Measurements from ENCODE around the gene SBK3. TPM values are rescaled to one million over a fixed set of nuclear protein-coding genes. Genes with fewer than 3 reads are reported as not detected.
A peak's percentile ranks its signal among the peaks of the same experiment; 100 is the strongest.

SBK3 gene
- total RNA-seq, 1 donor from 2014 or later = not detected

DNA sequence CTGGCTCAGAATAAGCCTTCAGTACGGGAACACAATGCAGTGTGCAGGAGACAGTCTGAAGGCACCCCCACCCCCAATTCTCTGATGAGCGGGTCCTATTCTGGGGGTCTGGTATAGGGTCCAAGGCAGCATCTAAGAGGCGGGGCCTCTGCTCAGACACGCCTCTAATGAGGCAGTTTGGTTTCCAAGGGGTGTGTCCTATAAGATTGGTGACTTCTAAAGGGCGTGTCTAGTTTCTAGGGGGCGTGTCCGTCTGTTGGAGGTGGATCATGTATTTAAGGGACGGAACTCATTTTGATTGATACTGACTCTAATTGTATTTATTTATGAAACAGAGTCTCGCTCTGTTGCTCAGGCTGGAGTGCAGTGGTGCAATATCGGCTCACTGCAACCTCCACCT, 45.3 kb upstream of the SBK3 start:
- H3K27me3 ChIP-seq = no peaks in the 10 kb centered on the region
- no peaks in the 10 kb centered on the region for H3K9me3 ChIP-seq
- no peak for DNase-seq (ENCODE audit: extremely low spot score in 2 of 2)
- no peak overlapping the region for H3K27ac ChIP-seq
- no peak overlapping the region for H3K4me3 ChIP-seq
- intact Hi-C loops (cut with DNase I) = no loop called here
- peaks cover 23% of the 10 kb centered on the region for H3K4me1 ChIP-seq
- H3K36me3 ChIP-seq = peaks cover 0 to 13% of the 10 kb centered on the region in 2 donors
- TF ChIP-seq POLR2AphosphoS5 (IDR thresholded peaks at IDR 0.05; ENCODE audit: insufficient read depth in 1 of 2, low read depth in 1 of 2) (no peak), POLR2A (IDR thresholded peaks at IDR 0.05) (no peak)
- TF ChIP-seq, protein P1, sequence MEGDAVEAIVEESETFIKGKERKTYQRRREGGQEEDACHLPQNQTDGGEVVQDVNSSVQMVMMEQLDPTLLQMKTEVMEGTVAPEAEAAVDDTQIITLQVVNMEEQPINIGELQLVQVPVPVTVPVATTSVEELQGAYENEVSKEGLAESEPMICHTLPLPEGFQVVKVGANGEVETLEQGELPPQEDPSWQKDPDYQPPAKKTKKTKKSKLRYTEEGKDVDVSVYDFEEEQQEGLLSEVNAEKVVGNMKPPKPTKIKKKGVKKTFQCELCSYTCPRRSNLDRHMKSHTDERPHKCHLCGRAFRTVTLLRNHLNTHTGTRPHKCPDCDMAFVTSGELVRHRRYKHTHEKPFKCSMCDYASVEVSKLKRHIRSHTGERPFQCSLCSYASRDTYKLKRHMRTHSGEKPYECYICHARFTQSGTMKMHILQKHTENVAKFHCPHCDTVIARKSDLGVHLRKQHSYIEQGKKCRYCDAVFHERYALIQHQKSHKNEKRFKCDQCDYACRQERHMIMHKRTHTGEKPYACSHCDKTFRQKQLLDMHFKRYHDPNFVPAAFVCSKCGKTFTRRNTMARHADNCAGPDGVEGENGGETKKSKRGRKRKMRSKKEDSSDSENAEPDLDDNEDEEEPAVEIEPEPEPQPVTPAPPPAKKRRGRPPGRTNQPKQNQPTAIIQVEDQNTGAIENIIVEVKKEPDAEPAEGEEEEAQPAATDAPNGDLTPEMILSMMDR (IDR thresholded peaks at IDR 0.05) = no peak

DNA sequence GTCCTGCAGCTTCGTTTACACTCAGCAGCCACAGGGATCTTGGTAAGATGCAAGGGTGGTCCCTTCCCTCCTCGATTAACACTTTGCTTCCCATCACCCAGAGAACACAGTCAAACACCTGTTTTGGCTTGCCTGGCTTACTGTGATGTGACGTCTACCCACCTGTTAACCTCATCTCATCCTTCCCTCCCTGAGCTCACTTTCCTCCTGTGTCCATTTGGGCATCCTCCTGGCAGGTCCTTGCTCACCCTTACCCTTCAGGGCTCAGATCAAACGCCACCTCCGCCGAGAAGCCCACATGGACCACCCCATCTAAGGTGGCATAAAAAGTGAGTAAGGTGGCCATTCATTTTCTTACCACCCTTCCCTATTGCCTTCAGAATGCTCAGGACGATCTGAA, 44.8 kb upstream of the SBK3 start:
- Histone ChIP-seq H3K27ac (no peak overlapping the region), H3K36me3 (peaks cover 0 to 8% of the 10 kb centered on the region in 2 donors), H3K4me1 (peaks cover 26% of the 10 kb centered on the region), H3K9me3 (no peaks in the 10 kb centered on the region), H3K27me3 (no peaks in the 10 kb centered on the region), H3K4me3 (no peak overlapping the region)
- DNase-seq (ENCODE audit: extremely low spot score in 2 of 2) = no peak
- intact Hi-C loops (cut with DNase I) = no loop called here
- no peak for TF ChIP-seq POLR2A (IDR thresholded peaks at IDR 0.05)
- TF ChIP-seq POLR2AphosphoS5 (IDR thresholded peaks at IDR 0.05; ENCODE audit: insufficient read depth in 1 of 2, low read depth in 1 of 2) = no peak
- TF ChIP-seq, protein P1 (IDR thresholded peaks at IDR 0.05) = no peak

DNA sequence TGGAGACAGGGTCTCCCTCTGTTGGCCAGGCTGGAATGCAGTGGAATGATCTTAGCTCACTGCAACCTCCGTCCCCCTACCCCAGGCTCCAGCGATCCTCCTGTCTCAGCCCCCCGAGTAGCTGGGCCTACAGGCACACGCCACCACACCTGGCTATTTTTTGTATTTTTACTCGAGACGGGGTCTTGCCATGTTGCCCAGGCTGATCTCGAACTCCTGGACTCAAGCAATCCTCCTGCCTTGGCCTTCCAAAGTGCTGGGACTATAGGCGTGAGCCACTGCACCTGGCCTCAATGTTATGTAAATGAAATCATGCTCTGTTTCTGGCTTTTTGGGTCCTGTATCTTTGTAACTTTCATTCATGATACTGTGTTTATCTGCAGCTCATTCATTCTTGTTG, 43.4 kb upstream of the SBK3 start:
- DNase-seq (ENCODE audit: extremely low spot score in 2 of 2) = no peak
- TF ChIP-seq, protein P1 (IDR thresholded peaks at IDR 0.05) = no peak
- TF ChIP-seq POLR2AphosphoS5 (IDR thresholded peaks at IDR 0.05; ENCODE audit: insufficient read depth in 1 of 2, low read depth in 1 of 2) (no peak), POLR2A (IDR thresholded peaks at IDR 0.05) (no peak)
- intact Hi-C loops (cut with DNase I) = no loop called here
- Histone ChIP-seq H3K36me3 (peaks cover 0 to 5% of the 10 kb centered on the region in 2 donors), H3K4me3 (no peak overlapping the region), H3K4me1 (peaks cover 26% of the 10 kb centered on the region), H3K9me3 (no peaks in the 10 kb centered on the region), H3K27ac (no peak overlapping the region), H3K27me3 (no peaks in the 10 kb centered on the region)

DNA sequence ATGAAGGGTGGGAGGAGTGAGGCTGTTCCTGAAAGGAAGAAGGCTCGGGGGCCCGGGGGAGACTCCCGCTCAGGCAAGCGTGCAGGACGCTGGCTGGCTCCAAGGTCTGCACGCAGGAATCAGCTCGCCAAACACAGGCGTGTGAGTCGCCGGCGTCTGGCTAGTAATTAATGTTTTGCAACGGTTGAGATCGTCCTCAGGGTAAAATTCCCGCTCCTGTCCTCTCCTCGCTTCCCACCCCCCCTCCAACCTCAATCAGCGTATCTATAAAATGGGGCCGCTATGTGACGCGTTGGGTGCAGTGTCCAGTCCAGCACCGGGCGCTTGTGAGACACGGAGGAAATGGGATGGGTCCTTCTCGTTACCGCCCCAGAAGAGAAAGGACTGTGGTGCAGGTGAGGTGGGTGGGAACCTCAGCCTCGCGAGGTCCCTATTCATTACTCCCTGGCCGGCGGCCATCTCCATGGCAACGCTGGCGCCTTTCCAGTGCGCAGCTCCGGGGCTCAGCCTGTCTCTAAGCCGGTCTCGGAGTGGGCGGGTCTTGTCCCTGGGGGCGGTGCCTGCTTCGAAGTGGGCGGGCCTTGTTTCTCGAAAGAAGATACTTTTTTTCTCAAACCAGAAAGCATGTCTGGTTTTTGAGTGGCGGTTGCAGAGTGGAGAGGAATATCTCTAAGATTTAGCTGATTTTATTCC, 41.8 kb upstream of the SBK3 start:
- DNase-seq (ENCODE audit: extremely low spot score in 2 of 2) = no peak
- H3K27ac ChIP-seq = no peak overlapping the region
- H3K27me3 ChIP-seq = no peaks in the 10 kb centered on the region
- intact Hi-C loops (cut with DNase I) = no loop called here
- TF ChIP-seq, protein P1 (IDR thresholded peaks at IDR 0.05) = no peak
- TF ChIP-seq POLR2A (IDR thresholded peaks at IDR 0.05) (no peak), POLR2AphosphoS5 (IDR thresholded peaks at IDR 0.05; ENCODE audit: insufficient read depth in 1 of 2, low read depth in 1 of 2) (no peak)
- H3K36me3 ChIP-seq = peaks cover 0 to 2% of the 10 kb centered on the region in 2 donors
- no peaks in the 10 kb centered on the region for H3K9me3 ChIP-seq
- H3K4me1 ChIP-seq = peaks cover 26% of the 10 kb centered on the region
- H3K4me3 ChIP-seq = peak overlapping the region; percentile 28 to 32

DNA sequence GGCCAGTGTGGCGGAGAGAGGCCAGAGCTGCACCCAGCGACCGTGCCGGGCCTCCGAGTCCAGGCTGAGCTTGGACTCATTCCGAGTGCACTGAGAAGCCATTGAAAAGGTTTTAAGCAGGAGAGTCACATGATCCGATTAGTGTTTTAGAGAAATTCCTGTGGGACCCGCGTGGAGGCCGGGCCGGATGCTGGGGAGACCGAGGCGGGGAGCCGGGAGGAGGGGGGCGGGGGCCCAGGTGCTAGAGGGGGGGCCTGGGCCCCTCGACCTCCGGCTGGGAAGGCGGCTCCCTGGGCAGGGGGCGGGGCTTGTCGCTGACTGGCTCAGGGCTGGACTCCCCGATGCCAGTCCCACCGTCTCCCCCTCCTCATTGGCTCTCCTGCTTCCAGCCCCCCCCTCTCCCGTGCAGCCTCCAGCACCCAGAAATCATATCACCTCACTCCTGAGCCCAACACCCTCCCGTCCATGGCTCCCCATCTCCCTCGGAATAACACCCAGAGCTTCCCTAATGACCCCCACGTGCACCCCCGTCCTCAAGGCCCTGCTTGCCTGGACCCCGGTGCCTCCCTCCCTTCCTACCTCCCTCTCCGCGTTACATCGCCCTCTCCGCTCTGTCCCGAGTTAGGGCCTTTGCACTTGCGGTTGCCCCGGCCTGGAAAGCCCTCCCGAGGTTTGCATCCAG, 40.5 kb upstream of the SBK3 start:
- peak overlapping the region; percentile 30 to 32 for H3K4me3 ChIP-seq
- intact Hi-C loops (cut with DNase I) = no loop called here
- peak overlapping the region; percentile 12 for H3K27ac ChIP-seq

More for the DNA sequence above, 40.5 kb upstream of the SBK3 start:
- TF ChIP-seq POLR2AphosphoS5 (IDR thresholded peaks at IDR 0.05; ENCODE audit: insufficient read depth in 1 of 2, low read depth in 1 of 2) (no peak), POLR2A (IDR thresholded peaks at IDR 0.05) (no peak)
- TF ChIP-seq, protein P1 (IDR thresholded peaks at IDR 0.05) = no peak
- no peaks in the 10 kb centered on the region for H3K27me3 ChIP-seq
- peaks cover 38% of the 10 kb centered on the region for H3K4me1 ChIP-seq
- DNase-seq (ENCODE audit: extremely low spot score in 2 of 2) = no peak
- no peaks in the 10 kb centered on the region for H3K36me3 ChIP-seq
- no peaks in the 10 kb centered on the region for H3K9me3 ChIP-seq
